WTC11 (cell line): ENCODE results near the gene PDK1.

Experiments used
- MAX ChIP-seq: sonication (generic); formaldehyde crosslinking; IDR thresholded peaks from 2 replicates; pipeline ENCODE4 v1.8.0; 2022; ENCODE audit warnings: mild to moderate bottlenecking, missing genetic modification reagents
- NFE2L1 ChIP-seq: sonication (generic); formaldehyde crosslinking; IDR thresholded peaks from 2 replicates; pipeline ENCODE4 v1.8.1; 2023; ENCODE audit warnings: missing genetic modification reagents
- SMAD3 ChIP-seq: sonication (generic); formaldehyde crosslinking; IDR thresholded peaks from 2 replicates; pipeline ENCODE4 v1.8.0; 2022; ENCODE audit warnings: missing genetic modification reagents, mild to moderate bottlenecking, borderline replicate concordance
- SMAD4 ChIP-seq: sonication (generic); formaldehyde crosslinking; IDR thresholded peaks from 2 replicates; pipeline ENCODE4 v1.8.0; 2022; ENCODE audit warnings: mild to moderate bottlenecking, missing genetic modification reagents
- ZNF425 ChIP-seq: fragments of 250-450 bp; sonication (Bioruptor Pico); conservative IDR thresholded peaks from 2 replicates; pipeline ENCODE4 v1.9.0; 2021; ENCODE audit warnings: mild to moderate bottlenecking
- TF ChIP-seq, protein P1 (sequence below): fragments of 200-600 bp; IDR thresholded peaks from 2 replicates; pipeline ENCODE4 v1.8.0; 2022; ENCODE audit warnings: antibody characterized with exemption

DNA sequence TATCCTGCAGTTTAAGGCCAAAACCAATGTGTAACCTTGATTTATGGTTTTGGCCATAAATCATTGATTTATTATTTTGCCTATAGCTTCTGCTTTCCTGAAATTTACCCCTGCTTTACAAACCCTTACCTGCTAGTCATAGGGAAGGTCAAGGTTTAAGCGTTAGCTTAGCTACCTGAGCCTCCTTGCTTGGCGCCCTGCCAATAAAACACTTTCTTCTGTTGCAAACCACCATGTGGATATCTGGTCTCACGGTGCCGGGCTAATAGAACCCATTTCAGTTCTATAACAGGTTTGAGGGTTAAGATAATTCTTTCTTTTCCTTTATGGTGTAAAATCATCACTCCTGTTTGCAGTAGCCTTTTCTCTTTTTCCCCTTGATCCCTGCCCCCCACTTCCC is 72.2 kb downstream of the PDK1 start:
- TF ChIP-seq, protein P1, sequence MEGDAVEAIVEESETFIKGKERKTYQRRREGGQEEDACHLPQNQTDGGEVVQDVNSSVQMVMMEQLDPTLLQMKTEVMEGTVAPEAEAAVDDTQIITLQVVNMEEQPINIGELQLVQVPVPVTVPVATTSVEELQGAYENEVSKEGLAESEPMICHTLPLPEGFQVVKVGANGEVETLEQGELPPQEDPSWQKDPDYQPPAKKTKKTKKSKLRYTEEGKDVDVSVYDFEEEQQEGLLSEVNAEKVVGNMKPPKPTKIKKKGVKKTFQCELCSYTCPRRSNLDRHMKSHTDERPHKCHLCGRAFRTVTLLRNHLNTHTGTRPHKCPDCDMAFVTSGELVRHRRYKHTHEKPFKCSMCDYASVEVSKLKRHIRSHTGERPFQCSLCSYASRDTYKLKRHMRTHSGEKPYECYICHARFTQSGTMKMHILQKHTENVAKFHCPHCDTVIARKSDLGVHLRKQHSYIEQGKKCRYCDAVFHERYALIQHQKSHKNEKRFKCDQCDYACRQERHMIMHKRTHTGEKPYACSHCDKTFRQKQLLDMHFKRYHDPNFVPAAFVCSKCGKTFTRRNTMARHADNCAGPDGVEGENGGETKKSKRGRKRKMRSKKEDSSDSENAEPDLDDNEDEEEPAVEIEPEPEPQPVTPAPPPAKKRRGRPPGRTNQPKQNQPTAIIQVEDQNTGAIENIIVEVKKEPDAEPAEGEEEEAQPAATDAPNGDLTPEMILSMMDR: no peak
- TF ChIP-seq NFE2L1 (CRISPR knock-in tag) (no peak), ZNF425 (CRISPR knock-in tag) (no peak), SMAD3 (CRISPR knock-in tag) (no peak), SMAD4 (CRISPR knock-in tag) (no peak), MAX (no peak)
